ENCODE results near the gene KDSR.

The KDSR gene

DNA sequence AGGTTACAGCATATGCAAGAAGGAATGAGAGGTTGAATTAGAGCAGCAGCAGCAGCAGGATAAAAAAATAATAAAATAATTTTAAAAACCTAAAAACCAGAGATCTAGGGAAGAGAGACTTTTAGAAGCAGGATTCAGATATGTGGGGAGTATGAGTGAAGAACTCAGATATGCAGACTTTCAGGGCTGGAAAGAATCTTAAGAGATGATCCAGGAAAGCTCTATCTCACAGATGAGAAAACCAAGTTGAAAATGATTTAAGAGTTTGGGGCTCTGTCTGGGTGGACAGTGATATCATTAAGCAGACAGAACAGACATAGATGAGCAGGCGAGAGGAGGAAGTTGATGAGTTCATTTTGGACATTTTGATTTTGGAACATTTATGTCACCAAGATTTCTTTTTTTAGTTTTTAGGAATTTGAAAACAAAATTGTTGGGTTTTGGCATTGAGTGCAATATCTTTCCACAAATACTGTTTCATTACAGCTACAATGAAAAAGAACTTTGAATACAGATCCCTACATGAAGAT is 79.2 kb downstream of the KDSR start:
- Histone ChIP-seq H2AFZ (ENCODE audit: insufficient read depth, low read length, poor library complexity) (no peak overlapping the region), H3K27ac (ENCODE audit: low read depth, low read length) (no peak overlapping the region), H3K4ac (ENCODE audit: low read depth, low read length) (no peak overlapping the region), H4K12ac (ENCODE audit: low read depth, low read length) (no peak overlapping the region), H3K14ac (ENCODE audit: low read length) (no peak overlapping the region), H3K9ac (ENCODE audit: low read length) (no peak overlapping the region), H2BK5ac (ENCODE audit: low read depth, low read length, poor library complexity) (no peak overlapping the region), H3K4me3 (ENCODE audit: low read depth, low read length) (no peak overlapping the region), H2AK5ac (ENCODE audit: low read length) (no peak overlapping the region), H3K9me3 (ENCODE audit: insufficient read depth, low read depth, low read length) (no peaks in the 10 kb centered on the region), H3K27me3 (ENCODE audit: insufficient read depth, low read length) (no peaks in the 10 kb centered on the region), H3K36me3 (ENCODE audit: control insufficient read depth in 1 of 2, insufficient read depth in 2 of 2, low read length in 2 of 2) (no peaks in the 10 kb centered on the region), H4K91ac (ENCODE audit: low read depth, low read length) (no peak overlapping the region), H4K8ac (ENCODE audit: low read depth, low read length) (no peak overlapping the region), H3K4me2 (ENCODE audit: low read length) (no peak overlapping the region), H3K79me2 (ENCODE audit: control insufficient read depth, insufficient read depth, low read length, poor library complexity) (no peaks in the 10 kb centered on the region), H3K23ac (ENCODE audit: low read length) (no peak overlapping the region), H3K79me1 (ENCODE audit: low read length) (no peaks in the 10 kb centered on the region), H3K18ac (ENCODE audit: low read length) (no peak overlapping the region), H3K4me1 (ENCODE audit: control insufficient read depth in 1 of 2, insufficient read depth in 2 of 2, low read length in 2 of 2) (no peaks in the 10 kb centered on the region), H2BK12ac (ENCODE audit: low read length) (no peak overlapping the region), H2BK120ac (ENCODE audit: insufficient read depth, low read length, poor library complexity) (no peak overlapping the region)
- DNase-seq, result no peak
- no CpG with 5 or more reads among the region's 1 CpG for WGBS (ENCODE audit: extremely low coverage, insufficient coverage, insufficient read length)

DNA sequence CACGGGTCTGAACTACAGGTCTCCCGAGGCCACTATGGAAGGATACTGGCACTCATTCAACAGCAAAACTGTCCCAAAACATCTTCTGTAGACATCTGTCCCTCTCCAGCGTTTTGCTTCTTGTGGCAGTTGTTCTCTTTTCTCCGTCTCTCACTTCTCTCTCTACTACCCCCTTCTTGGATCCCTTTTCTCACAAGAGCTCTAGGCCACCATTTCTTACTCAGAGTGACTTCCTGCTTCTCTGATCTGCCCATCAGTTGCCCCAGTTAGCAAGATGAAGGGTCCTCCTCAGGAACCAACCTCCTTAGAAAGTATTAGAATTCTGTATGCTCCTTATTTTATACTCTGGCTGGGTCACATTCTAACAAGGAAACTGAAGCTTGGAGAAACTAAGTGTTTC is 80.1 kb downstream of the KDSR start:
- Histone ChIP-seq H3K4me2 (ENCODE audit: low read length) (no peak overlapping the region), H2BK12ac (ENCODE audit: low read length) (no peak overlapping the region), H2BK5ac (ENCODE audit: low read depth, low read length, poor library complexity) (no peak overlapping the region), H3K9ac (ENCODE audit: low read length) (no peak overlapping the region), H3K23ac (ENCODE audit: low read length) (no peak overlapping the region), H2AFZ (ENCODE audit: insufficient read depth, low read length, poor library complexity) (no peak overlapping the region), H3K18ac (ENCODE audit: low read length) (no peak overlapping the region), H2BK120ac (ENCODE audit: insufficient read depth, low read length, poor library complexity) (no peak overlapping the region), H3K9me3 (ENCODE audit: insufficient read depth, low read depth, low read length) (no peaks in the 10 kb centered on the region), H3K36me3 (ENCODE audit: control insufficient read depth in 1 of 2, insufficient read depth in 2 of 2, low read length in 2 of 2) (no peaks in the 10 kb centered on the region), H3K4ac (ENCODE audit: low read depth, low read length) (no peak overlapping the region), H4K8ac (ENCODE audit: low read depth, low read length) (no peak overlapping the region), H4K91ac (ENCODE audit: low read depth, low read length) (no peak overlapping the region), H4K12ac (ENCODE audit: low read depth, low read length) (no peak overlapping the region), H3K4me3 (ENCODE audit: low read depth, low read length) (no peak overlapping the region), H3K27ac (ENCODE audit: low read depth, low read length) (no peak overlapping the region), H3K79me2 (ENCODE audit: control insufficient read depth, insufficient read depth, low read length, poor library complexity) (no peaks in the 10 kb centered on the region), H2AK5ac (ENCODE audit: low read length) (no peak overlapping the region), H3K4me1 (ENCODE audit: control insufficient read depth in 1 of 2, insufficient read depth in 2 of 2, low read length in 2 of 2) (no peaks in the 10 kb centered on the region), H3K27me3 (ENCODE audit: insufficient read depth, low read length) (no peaks in the 10 kb centered on the region), H3K79me1 (ENCODE audit: low read length) (no peaks in the 10 kb centered on the region), H3K14ac (ENCODE audit: low read length) (no peak overlapping the region)
- no peak for DNase-seq
- WGBS (ENCODE audit: extremely low coverage, insufficient coverage, insufficient read length), result no CpG with 5 or more reads among the region's 4 CpGs

DNA sequence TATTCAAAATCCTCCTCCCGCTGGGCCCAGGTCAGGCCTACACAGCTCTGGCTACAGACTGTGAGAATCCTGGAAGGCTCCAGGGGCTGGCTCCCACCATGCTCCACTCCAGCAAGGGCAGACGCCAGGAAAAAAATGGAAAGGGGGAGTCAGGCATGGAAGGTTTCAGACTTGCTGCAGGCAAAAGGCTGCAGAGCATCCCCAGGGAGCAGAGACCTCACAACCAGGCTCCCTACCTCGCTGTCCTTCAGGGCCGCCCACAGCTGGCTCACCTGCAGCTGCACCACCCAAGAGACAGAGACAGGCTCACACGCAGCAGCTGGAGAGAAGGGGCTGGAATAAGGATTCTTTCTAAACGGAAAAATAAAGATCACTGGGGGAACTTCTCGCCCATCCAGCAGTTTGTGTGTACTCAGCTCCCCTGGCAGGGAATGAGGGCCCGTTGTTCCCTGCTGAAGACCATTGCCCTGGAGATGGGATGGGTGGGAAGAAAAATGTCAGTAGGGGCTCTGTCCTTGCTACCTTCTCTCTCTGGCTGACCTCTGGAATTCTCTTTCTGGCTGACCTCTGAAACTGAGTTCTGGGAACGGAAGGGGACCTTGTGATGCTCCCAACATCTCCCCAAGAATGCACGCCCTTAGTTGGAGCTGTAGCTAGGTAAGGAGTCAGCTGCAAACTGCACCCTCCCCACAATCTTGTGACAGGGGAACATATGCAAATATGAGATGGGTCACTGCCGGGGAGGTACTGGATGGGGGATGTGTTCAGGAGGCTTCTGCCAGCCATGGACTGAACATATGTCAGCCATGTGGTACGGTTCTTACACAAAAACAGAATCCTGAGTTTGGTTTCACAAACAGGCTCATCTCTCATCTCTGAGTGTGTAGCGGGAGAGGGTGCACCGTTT is 81.9 kb downstream of the KDSR start:
- WGBS (ENCODE audit: extremely low coverage, insufficient coverage, insufficient read length), result no CpG with 5 or more reads among the region's 14 CpGs
- Histone ChIP-seq H3K79me1 (ENCODE audit: low read length) (no peaks in the 10 kb centered on the region), H3K9ac (ENCODE audit: low read length) (no peak overlapping the region), H2BK5ac (ENCODE audit: low read depth, low read length, poor library complexity) (no peak overlapping the region), H3K4me1 (ENCODE audit: control insufficient read depth in 1 of 2, insufficient read depth in 2 of 2, low read length in 2 of 2) (no peaks in the 10 kb centered on the region), H3K4me3 (ENCODE audit: low read depth, low read length) (no peak overlapping the region), H3K14ac (ENCODE audit: low read length) (no peak overlapping the region), H3K79me2 (ENCODE audit: control insufficient read depth, insufficient read depth, low read length, poor library complexity) (no peaks in the 10 kb centered on the region), H2BK120ac (ENCODE audit: insufficient read depth, low read length, poor library complexity) (no peak overlapping the region), H3K18ac (ENCODE audit: low read length) (no peak overlapping the region), H3K23ac (ENCODE audit: low read length) (no peak overlapping the region), H2AK5ac (ENCODE audit: low read length) (no peak overlapping the region), H2AFZ (ENCODE audit: insufficient read depth, low read length, poor library complexity) (no peak overlapping the region), H3K27me3 (ENCODE audit: insufficient read depth, low read length) (no peaks in the 10 kb centered on the region), H3K4ac (ENCODE audit: low read depth, low read length) (no peak overlapping the region), H3K36me3 (ENCODE audit: control insufficient read depth in 1 of 2, insufficient read depth in 2 of 2, low read length in 2 of 2) (no peaks in the 10 kb centered on the region), H2BK12ac (ENCODE audit: low read length) (no peak overlapping the region), H4K91ac (ENCODE audit: low read depth, low read length) (no peak overlapping the region), H3K9me3 (ENCODE audit: insufficient read depth, low read depth, low read length) (no peaks in the 10 kb centered on the region), H4K8ac (ENCODE audit: low read depth, low read length) (no peak overlapping the region), H3K27ac (ENCODE audit: low read depth, low read length) (no peak overlapping the region), H3K4me2 (ENCODE audit: low read length) (no peak overlapping the region), H4K12ac (ENCODE audit: low read depth, low read length) (no peak overlapping the region)
- DNase-seq, result no peak

DNA sequence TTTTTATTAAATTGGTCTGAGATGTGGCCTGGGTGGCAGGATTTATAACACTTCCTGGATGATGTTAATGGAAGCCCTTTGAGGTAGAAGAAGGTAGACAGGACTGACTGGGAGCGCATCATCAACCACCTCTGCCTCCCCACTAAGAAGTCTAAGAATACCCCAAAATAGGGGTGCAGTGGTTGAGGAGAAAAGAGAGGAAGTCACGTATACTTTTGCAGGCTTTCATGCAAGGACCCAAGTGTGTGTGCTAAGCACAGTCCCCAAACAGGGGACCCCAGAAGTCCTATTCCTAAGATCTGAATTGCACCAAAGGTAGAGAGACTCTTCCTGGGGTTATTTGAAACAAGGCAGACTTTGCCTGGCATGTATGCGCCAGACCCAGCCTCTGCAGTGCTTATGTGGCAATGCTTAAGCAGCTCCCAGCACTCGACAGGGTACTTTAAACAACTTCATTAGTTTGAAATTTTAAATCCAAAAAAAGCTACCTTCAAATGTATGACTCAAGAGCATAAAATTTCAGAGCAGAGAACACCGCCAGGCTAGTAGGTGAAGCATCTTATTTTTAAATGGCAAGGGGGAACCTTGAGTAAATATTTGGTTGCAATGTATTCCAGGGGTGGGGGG is 82.7 kb downstream of the KDSR start:
- Histone ChIP-seq H2AK5ac (ENCODE audit: low read length) (no peak overlapping the region), H3K4me1 (ENCODE audit: control insufficient read depth in 1 of 2, insufficient read depth in 2 of 2, low read length in 2 of 2) (no peaks in the 10 kb centered on the region), H2BK12ac (ENCODE audit: low read length) (no peak overlapping the region), H3K27ac (ENCODE audit: low read depth, low read length) (no peak overlapping the region), H3K23ac (ENCODE audit: low read length) (no peak overlapping the region), H4K12ac (ENCODE audit: low read depth, low read length) (no peak overlapping the region), H3K18ac (ENCODE audit: low read length) (no peak overlapping the region), H3K9ac (ENCODE audit: low read length) (no peak overlapping the region), H3K4me2 (ENCODE audit: low read length) (no peak overlapping the region), H3K14ac (ENCODE audit: low read length) (no peak overlapping the region), H3K79me2 (ENCODE audit: control insufficient read depth, insufficient read depth, low read length, poor library complexity) (no peaks in the 10 kb centered on the region), H4K8ac (ENCODE audit: low read depth, low read length) (no peak overlapping the region), H3K36me3 (ENCODE audit: control insufficient read depth in 1 of 2, insufficient read depth in 2 of 2, low read length in 2 of 2) (no peaks in the 10 kb centered on the region), H3K27me3 (ENCODE audit: insufficient read depth, low read length) (no peaks in the 10 kb centered on the region), H3K79me1 (ENCODE audit: low read length) (no peaks in the 10 kb centered on the region), H2BK120ac (ENCODE audit: insufficient read depth, low read length, poor library complexity) (no peak overlapping the region), H4K91ac (ENCODE audit: low read depth, low read length) (no peak overlapping the region), H2AFZ (ENCODE audit: insufficient read depth, low read length, poor library complexity) (no peak overlapping the region), H3K4ac (ENCODE audit: low read depth, low read length) (no peak overlapping the region), H2BK5ac (ENCODE audit: low read depth, low read length, poor library complexity) (no peak overlapping the region), H3K9me3 (ENCODE audit: insufficient read depth, low read depth, low read length) (no peaks in the 10 kb centered on the region), H3K4me3 (ENCODE audit: low read depth, low read length) (no peak overlapping the region)
- no CpG with 5 or more reads among the region's 5 CpGs for WGBS (ENCODE audit: extremely low coverage, insufficient coverage, insufficient read length)
- no peak for DNase-seq

All from trophoblast cell (in vitro differentiated cells and primary cell).